Testis (tissue), 2 donors: ENCODE measurements around the gene SHCBP1L.

ENCODE experiments used
- POLR2A ChIP-seq: fragments of 450-650 bp; IDR thresholded peaks from one replicate; pipeline ENCODE4 v1.6.1; 2017; ENCODE audit warnings: antibody characterized with exemption, mild to moderate bottlenecking, moderate library complexity
- TF ChIP-seq, protein P1 (sequence below), 3 experiments: fragments of 450-650 bp in 2 of 3; fragments of 200-600 bp in 1 of 3; sonication (generic) in 1 of 3; IDR thresholded peaks; one replicate each; pipeline ENCODE4 v1.5.1; 2016 to 2019; ENCODE audit warnings: antibody characterized with exemption in 3 of 3, mild to moderate bottlenecking in 2 of 3, moderate library complexity in 1 of 3

DNA sequence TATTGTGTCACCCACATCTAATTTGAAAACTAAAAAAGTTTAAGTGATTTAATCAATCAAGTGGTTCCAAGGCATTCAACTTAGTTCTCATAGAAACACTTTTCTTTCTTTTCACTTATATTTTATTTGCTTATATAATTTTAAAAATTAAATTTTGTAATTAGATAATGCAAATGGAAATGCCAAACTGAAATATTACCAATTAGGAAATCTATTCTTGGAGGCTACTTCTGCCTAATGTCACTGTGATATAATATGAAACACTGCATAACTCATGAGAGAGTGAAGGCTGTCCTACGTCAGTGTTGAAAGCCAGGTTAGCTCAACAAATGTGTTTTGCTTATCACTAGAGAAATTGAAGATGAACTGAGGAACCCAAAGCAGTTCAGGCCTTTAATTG, 18.3 kb upstream of the SHCBP1L start:
- TF ChIP-seq, protein P1, sequence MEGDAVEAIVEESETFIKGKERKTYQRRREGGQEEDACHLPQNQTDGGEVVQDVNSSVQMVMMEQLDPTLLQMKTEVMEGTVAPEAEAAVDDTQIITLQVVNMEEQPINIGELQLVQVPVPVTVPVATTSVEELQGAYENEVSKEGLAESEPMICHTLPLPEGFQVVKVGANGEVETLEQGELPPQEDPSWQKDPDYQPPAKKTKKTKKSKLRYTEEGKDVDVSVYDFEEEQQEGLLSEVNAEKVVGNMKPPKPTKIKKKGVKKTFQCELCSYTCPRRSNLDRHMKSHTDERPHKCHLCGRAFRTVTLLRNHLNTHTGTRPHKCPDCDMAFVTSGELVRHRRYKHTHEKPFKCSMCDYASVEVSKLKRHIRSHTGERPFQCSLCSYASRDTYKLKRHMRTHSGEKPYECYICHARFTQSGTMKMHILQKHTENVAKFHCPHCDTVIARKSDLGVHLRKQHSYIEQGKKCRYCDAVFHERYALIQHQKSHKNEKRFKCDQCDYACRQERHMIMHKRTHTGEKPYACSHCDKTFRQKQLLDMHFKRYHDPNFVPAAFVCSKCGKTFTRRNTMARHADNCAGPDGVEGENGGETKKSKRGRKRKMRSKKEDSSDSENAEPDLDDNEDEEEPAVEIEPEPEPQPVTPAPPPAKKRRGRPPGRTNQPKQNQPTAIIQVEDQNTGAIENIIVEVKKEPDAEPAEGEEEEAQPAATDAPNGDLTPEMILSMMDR (IDR thresholded peaks at IDR 0.05) = no peak
- no peak for TF ChIP-seq POLR2A
